GM18517 (cell line): ENCODE data around the gene DMRT1.
"Not testable (repeated sequence)": the region's sequence is repeated elsewhere in the genome, so short reads cannot be mapped to it uniquely, and the experiment has no call there.

Source experiments
- ATAC-seq: cut with Tn5 transposase; IDR thresholded peaks from one replicate; pipeline ENCODE4 v1.9.1; 2021; ENCODE audit warnings: mild to moderate bottlenecking, moderate library complexity; ENCODE audit not compliant: unreplicated experiment

The DMRT1 gene

DNA sequence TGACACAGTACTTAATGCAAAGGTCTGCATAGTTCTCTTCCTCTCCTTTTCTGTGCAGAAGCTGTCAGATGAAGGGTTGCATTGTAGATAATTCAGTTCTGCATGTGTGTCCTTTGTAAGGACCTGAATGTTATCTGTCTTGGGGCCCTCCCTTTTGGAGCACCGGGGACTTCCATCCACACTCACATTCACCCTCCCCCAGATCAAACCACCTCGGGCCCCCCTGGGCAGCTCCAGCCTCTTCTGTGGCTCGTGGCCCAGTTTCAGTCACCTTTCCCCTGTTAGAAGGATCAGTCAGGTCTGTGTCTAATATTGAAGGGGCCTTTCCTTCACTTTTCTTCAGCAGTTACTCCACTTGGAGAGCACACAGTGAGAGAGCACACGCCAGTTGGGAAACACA is 11.0 kb downstream of the DMRT1 start:
- no peak for ATAC-seq

- peak; percentile 99 for ATAC-seq
These were observed 17.8 kb downstream of the DMRT1 start for GRCh38 chr9:859251-859650.

- ATAC-seq = no peak
These were observed 19.2 kb downstream of the DMRT1 start for GRCh38 chr9:860706-861105.

GRCh38 chr9:861525-861924 is 20.0 kb downstream of the DMRT1 start:
- ATAC-seq = not testable (repeated sequence)

GRCh38 chr9:875119-875962 is 33.8 kb downstream of the DMRT1 start:
- no peak for ATAC-seq

- no peak for ATAC-seq
These were observed 34.9 kb downstream of the DMRT1 start for GRCh38 chr9:876425-876824.

DNA sequence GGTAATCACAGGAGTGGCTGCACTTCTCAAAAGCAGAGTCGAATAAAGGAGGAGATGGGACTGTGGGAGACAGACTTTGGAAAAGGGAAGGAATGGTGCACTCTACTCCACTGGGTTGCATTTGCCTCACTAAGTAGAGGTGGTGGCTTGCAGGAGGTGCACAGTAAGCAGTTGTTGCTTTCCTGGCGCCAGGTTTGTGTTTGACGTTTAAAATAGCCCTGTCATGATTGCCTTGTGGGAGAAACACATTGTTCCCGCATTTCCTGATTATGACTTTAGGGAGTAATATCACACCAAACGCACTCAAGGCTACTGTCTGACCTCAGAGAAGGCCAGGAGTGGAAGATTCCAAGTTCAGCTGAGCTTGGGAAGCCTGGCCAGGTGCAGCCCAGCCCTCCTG is 36.7 kb downstream of the DMRT1 start:
- ATAC-seq = no peak

DNA sequence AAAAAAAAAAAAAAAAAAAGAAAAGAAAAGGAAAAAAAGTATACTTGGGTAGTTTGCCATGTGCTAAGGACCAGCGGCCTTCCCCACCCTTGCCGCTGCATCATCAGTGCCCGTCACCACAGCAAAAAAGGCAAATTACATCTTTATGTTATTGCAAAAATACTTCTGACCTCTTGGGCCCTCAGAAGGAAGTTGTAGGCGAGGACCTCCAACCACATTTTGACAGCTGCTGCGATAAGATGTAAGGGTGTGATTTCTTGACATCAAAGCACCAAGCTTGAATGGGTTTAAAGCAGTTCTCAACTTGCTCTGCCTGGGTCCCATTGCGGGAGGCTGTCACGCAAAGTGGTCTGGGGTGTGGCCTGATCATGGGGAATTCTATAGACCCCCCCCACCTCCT is 39.2 kb downstream of the DMRT1 start:
- no peak for ATAC-seq

GRCh38 chr9:882416-882924 is 41.0 kb downstream of the DMRT1 start:
- no peak for ATAC-seq

GRCh38 chr9:883011-883410 is 41.5 kb downstream of the DMRT1 start:
- ATAC-seq = no peak

GRCh38 chr9:886886-887285 is 45.4 kb downstream of the DMRT1 start:
- ATAC-seq = no peak

DNA sequence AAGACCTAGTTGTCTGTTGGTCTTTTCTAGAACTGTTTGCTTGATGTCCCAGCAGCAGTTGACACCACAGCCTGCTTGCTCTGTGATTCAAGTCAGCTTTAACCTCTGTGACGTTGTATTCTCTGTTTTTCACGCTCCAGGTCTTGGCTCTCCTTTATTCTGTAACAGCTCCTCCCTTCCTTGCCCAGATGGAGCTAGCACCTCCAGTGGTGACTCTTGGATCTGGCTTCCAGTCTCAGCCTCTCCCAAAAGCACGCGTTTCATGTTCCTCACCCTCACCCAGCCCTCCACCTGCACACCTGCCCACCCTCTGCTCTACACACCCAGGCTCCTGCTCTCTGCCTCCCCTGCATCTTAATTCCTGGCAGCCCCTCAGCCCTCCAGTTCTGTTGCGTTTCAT is 50.6 kb downstream of the DMRT1 start:
- no peak for ATAC-seq

- no peak for ATAC-seq
These were observed 51.6 kb downstream of the DMRT1 start for GRCh38 chr9:893115-893514.

- peak; percentile 99 for ATAC-seq
These were observed 52.4 kb downstream of the DMRT1 start for GRCh38 chr9:893843-894420.

DNA sequence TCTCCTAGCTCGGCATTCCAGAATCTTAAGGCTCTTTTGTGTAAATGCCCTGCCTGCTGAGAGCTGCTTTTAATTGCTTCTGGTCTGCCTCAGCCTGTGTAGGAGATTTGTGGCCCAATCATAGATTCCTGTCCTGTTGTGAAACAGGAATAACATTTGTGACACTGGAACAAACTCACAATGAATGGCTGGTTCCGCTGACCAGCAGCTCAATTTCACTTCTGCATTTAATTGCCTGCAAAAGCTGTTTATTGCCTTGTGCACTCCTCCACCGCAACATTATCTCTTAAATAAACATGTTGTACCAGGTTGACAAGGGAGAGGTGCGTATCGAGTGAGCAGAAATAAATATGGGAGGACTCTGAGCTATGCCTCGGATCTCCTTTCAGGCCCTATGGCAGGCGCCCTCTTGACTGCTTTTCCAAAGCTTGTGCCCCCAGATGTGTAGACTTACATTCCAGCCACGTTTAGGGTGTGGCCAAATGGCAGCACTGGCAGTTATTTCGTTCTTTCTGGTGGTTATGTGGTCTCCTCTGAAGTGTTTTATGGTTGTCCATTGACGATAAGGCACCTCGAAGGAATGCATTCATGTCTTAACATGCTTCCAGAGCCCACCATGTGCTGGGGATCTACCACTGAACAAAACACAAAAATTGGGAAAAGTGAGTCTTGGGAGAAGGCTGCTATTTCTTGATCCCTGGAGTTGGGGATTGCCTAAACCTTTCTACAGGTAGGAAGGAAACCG is 58.1 kb downstream of the DMRT1 start:
- no peak for ATAC-seq

GRCh38 chr9:903886-904285 is 62.4 kb downstream of the DMRT1 start:
- no peak for ATAC-seq

GRCh38 chr9:905906-906305 is 64.4 kb downstream of the DMRT1 start:
- ATAC-seq = no peak

DNA sequence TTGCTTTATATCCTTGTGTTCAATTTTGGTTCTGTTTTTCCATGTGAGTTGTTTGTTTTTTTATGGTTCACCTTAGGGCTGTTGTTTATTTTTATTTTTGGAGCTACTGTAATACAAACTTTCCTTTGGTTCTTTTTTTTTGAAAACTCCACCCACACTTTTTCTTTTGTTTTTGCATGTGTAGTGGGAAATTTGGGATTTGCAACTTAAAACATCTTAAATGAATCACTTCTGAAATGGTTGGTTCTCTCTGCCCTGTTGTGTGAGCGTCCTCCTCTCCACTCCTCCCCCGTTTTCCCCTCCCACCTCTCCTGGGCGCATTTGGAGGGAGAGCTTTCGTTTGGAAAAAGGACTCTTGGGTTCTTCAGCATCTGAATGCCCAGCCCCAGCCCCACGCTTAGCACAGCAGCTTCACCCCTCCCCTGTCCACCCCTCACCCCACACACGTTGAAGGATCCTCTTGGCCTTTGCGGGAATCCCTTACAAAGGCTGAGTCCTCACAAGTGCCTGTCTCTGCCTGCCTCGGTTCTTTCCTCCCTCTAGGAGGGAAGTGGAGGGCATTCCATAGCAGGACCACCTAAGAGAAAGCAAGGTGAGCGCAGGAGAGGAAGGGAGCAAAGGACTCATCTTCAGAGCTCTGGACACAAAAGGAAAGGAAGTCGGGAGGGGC is 67.2 kb downstream of the DMRT1 start:
- ATAC-seq = no peak

- no peak for ATAC-seq
These were observed 69.5 kb downstream of the DMRT1 start for GRCh38 chr9:911005-911404.

GRCh38 chr9:912776-913175 is 71.3 kb downstream of the DMRT1 start:
- ATAC-seq = no peak

DNA sequence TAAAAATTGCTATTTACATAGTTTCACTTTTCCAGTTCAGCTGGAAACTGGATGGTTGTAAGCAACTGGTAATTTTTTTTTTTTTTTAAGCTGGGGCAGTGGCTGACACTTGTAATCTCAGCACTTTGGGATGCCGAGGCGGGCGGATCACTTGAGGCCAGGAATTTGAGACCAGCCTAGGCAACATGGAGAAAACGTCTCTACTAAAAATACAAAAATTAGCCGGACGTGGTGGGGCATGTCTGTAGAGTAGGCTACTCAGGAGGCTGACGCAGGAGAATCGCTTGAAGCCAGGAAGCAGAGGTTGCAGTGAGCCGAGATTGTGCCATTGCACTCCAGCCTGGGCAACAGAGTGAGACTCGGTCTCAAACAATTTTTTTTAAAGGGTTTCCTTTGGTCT is 72.0 kb downstream of the DMRT1 start:
- ATAC-seq = not testable (repeated sequence)
